ENCODE measurements around the gene SPOCK2. TPM values are rescaled to one million over a fixed set of nuclear protein-coding genes. Genes with fewer than 3 reads are reported as not detected.

The SPOCK2 gene
- total RNA-seq, 4 donors from 2014 or later: 2.1 to 9.9 (median 5.0) TPM

DNA sequence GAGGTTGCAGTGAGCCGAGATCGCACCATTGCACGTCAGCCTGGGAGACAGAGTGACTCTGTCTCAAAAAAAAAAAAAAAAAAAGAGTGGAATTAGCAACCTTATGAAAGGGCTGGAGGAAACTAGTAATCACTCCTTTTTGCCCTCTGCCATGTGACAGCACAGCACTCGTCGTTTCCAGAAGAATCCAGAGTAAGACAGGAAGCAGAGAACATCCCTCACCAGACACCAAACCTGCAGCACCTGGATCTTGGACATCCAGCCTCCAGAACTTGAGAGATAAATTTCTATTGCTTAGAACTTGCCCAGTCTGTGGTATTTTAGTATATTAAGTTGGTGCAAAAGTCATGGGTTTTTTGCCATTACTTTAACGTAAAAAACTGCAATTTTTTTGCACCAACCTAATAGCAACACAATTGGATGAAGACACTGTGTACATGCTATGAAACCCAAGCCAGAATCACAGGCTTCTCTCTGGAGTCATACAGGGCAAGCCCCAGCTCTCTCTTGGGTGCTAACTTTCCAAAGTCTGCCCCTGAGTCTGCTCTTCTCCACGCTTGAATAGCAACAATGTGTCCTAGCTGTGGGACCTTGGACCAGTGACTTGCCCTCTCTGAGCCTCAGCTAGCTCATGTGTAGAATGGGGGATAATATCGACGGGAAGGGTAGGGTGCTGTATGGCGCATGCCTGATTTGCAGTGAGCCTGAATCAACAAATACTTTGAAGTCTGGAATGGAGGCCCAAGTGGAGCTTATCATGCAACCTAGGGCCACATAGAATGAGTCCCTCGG lies 69.1 kb downstream of the SPOCK2 start:
- Histone ChIP-seq H3K36me3 (no peaks in the 10 kb centered on the region), H3K27ac (no peak overlapping the region), H3K4me1 (peaks cover 0 to 50% (median 25%) of the 10 kb centered on the region in 4 donors), H3K9me3 (no peaks in the 10 kb centered on the region), H3K27me3 (no peaks in the 10 kb centered on the region), H3K4me3 (no peak overlapping the region)
- no peak for DNase-seq (ENCODE audit: low spot score in 2 of 2)
- WGBS, 2 donors: 86 to 91% methylated on average over 11 of the region's 11 CpGs
- TF ChIP-seq EP300 (IDR thresholded peaks at IDR 0.05) (no peak), POLR2A (IDR thresholded peaks at IDR 0.05) (no peak)
- TF ChIP-seq, protein P1, sequence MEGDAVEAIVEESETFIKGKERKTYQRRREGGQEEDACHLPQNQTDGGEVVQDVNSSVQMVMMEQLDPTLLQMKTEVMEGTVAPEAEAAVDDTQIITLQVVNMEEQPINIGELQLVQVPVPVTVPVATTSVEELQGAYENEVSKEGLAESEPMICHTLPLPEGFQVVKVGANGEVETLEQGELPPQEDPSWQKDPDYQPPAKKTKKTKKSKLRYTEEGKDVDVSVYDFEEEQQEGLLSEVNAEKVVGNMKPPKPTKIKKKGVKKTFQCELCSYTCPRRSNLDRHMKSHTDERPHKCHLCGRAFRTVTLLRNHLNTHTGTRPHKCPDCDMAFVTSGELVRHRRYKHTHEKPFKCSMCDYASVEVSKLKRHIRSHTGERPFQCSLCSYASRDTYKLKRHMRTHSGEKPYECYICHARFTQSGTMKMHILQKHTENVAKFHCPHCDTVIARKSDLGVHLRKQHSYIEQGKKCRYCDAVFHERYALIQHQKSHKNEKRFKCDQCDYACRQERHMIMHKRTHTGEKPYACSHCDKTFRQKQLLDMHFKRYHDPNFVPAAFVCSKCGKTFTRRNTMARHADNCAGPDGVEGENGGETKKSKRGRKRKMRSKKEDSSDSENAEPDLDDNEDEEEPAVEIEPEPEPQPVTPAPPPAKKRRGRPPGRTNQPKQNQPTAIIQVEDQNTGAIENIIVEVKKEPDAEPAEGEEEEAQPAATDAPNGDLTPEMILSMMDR (IDR thresholded peaks at IDR 0.05): no peak

DNA sequence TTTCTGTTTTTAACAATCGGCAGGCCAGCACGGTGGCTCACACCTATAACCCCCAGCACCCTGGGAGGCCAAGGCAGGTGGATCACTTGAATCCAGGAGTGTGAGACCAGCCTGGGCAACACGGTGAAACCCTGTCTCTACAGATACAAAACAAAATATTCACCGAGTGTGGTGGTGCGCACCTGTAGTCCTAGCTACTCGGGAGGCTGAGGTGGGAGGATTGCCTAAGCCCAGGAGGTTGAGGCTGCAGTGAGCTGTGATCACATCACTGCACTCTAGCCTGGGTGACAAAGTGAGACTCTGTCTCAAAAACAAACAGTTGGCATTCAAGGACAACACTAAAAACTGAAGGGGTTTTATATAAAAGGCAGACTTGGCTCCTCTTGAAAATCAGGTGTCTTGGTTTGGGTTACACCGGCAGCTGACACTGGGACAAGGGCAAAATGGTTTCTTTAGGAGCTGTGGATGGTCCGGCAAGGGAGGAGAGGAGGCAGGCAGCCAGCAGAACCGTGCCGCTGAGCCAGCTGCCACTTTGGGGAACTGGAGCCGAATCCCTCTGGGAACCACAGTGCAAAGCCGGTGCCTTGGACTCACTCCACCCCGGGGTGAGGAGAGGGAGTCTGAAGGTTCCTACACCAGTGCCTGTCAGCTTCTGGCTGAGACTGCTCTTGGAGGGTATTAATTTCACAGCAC lies 71.6 kb downstream of the SPOCK2 start:
- Histone ChIP-seq H3K9me3 (no peaks in the 10 kb centered on the region), H3K36me3 (peaks cover 0 to 16% (median 0%) of the 10 kb centered on the region in 3 donors), H3K27me3 (no peaks in the 10 kb centered on the region), H3K27ac (peak overlapping the region in 2 of 4 donors; percentile 64 to 68), H3K4me1 (peaks cover 0 to 75% (median 30%) of the 10 kb centered on the region in 4 donors), H3K4me3 (no peak overlapping the region)
- WGBS, 2 donors: 60 to 69% methylated on average over 12 of the region's 13 CpGs
- TF ChIP-seq POLR2A (IDR thresholded peaks at IDR 0.05) (no peak), EP300 (IDR thresholded peaks at IDR 0.05) (no peak)
- TF ChIP-seq, protein P1 (IDR thresholded peaks at IDR 0.05): no peak
- DNase-seq (ENCODE audit: low spot score in 2 of 2): no peak

- H3K36me3 ChIP-seq: peaks cover 0 to 18% (median 0%) of the 10 kb centered on the region in 3 donors
Observed at GRCh38 chr10:72015841-72016240, 72.5 kb downstream of the SPOCK2 start.

DNA sequence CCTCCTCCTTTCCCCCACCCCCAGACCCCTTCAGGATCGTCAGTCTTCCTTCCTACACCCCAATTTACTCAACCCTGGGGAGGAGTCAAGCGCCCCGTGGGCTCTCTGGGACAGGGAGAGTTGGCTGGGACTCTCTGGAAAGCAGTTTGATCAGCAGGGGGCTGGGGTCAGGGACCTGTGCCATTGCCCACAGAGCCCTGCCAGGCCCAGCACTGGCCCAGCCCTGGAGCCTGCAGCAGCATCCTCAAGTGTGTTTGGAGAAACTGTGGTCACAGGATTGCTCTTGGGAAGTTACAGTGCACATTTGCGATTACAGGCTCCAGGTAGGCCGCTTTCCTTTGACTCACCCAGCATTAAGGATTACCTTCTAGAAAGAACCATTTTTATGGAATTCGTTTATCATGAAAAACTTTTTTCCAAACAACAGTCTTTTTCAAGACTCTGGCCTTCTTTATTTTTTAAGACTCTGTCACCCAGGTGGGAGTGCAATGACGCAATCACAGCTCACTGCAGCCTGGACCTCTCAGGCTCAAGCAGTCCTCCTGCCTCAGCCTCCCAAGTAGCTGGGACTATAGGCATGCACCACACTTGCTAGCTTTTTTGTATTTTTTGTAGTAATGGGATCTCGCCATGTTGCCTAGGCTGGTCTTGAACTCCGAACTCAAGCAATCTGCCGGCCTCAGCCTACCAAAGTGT lies 73.4 kb downstream of the SPOCK2 start:
- Histone ChIP-seq H3K27ac (peak overlapping the region in 2 of 4 donors; percentile 92 to 96), H3K9me3 (no peaks in the 10 kb centered on the region), H3K4me1 (peaks cover 3 to 82% (median 42%) of the 10 kb centered on the region in 4 donors), H3K27me3 (no peaks in the 10 kb centered on the region), H3K36me3 (peaks cover 0 to 18% (median 0%) of the 10 kb centered on the region in 3 donors), H3K4me3 (no peak overlapping the region)
- no peak for DNase-seq (ENCODE audit: low spot score in 2 of 2)
- WGBS, 2 donors: 76 to 77% methylated on average over 10 of the region's 10 CpGs
- TF ChIP-seq, protein P1 (IDR thresholded peaks at IDR 0.05): no peak
- TF ChIP-seq POLR2A (IDR thresholded peaks at IDR 0.05) (no peak), EP300 (IDR thresholded peaks at IDR 0.05) (no peak)

More at GRCh38 chr10:72015841-72016240, 72.5 kb downstream of the SPOCK2 start:
- peaks cover 0 to 77% (median 33%) of the 10 kb centered on the region in 4 donors for H3K4me1 ChIP-seq
- no peak for DNase-seq (ENCODE audit: low spot score in 2 of 2)
- WGBS, 2 donors: 60 to 63% methylated on average over 8 of the region's 8 CpGs
- TF ChIP-seq POLR2A (IDR thresholded peaks at IDR 0.05) (no peak), EP300 (IDR thresholded peaks at IDR 0.05) (no peak)
- TF ChIP-seq, protein P1 (IDR thresholded peaks at IDR 0.05): no peak
- peak overlapping the region in 3 of 4 donors; percentile 11 to 68 (median 63) for H3K27ac ChIP-seq
- H3K27me3 ChIP-seq: no peaks in the 10 kb centered on the region
- H3K4me3 ChIP-seq: no peak overlapping the region
- H3K9me3 ChIP-seq: no peaks in the 10 kb centered on the region
